AG20443 (cell line): ENCODE measurements around the gene GALNT18.

Source experiments
- DNase-seq: peaks from one replicate; pipeline ENCODE4 v3.0.0; 2012; ENCODE audit warnings: low spot score, mixed read lengths

GALNT18 gene

GRCh38 chr11:11237070-11237832 is 384.6 kb downstream of the GALNT18 start:
- no peak for DNase-seq

DNA sequence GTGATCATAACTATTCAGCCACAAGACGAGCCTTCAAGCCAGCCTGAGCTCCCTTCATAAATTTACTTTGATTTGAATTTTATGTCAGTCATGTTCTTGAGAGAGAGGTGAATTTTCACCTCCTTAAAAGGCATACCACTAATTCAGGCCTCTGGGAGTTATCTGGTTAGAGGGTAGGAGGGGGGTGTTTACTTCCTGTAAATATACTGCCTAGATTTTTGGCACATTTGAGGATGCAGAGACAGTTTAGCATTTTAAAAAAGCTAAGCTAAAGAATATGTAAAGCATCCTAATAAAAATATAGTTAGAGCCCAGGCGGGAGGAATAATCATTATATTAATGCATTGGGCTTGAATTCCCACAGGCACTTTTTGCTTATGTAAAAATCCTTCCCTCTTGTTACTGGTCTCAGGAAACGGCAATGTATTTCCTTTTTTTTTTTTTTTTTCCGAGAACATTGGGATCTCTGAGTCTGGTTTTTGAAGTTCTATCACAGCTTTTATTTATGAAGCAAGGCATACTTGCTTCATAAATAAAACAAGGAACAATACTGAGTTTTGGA is 385.2 kb downstream of the GALNT18 start:
- DNase-seq: no peak

GRCh38 chr11:11231763-11232162 is 390.0 kb downstream of the GALNT18 start:
- no peak for DNase-seq

GRCh38 chr11:11230802-11231562 is 390.8 kb downstream of the GALNT18 start:
- DNase-seq: no peak

DNA sequence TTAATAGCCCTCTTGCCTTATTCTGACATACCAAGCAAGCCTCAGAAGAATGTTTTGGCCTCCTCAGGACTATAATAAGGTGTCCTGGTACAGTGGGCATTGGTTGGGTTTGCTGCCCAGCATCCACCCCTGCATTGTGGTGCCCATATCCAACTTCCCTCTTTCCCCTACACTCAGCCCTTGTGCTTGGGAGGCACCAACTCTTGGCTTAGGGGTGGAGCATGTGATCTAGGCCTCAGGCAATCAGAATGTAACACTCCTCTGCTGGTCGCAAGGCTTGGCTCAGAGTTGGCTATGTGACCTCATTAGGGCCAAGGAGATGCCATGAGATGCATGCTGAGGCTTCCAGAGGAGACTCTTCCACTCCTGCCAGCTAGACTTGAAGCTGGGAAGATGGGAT is 391.7 kb downstream of the GALNT18 start:
- DNase-seq: no peak

DNA sequence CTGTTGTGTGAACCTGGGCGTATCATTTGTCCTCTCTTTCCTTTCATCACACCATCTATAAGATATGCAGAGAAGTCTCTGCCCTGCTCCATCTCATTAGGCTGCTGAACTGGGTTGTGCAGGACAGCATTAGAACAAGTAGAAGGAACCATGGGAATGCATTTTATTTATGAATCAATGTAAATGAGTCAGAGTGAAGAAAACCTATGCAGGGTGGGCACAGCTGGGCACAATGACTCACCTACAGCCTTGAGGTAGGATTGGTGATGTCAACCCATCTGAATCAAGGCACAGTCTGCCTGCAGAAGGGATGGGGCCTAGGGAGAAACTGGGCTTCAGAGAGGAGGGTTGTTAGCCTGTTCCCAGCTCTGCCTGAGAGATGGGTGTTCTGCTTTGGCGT is 392.2 kb downstream of the GALNT18 start:
- no peak for DNase-seq

DNA sequence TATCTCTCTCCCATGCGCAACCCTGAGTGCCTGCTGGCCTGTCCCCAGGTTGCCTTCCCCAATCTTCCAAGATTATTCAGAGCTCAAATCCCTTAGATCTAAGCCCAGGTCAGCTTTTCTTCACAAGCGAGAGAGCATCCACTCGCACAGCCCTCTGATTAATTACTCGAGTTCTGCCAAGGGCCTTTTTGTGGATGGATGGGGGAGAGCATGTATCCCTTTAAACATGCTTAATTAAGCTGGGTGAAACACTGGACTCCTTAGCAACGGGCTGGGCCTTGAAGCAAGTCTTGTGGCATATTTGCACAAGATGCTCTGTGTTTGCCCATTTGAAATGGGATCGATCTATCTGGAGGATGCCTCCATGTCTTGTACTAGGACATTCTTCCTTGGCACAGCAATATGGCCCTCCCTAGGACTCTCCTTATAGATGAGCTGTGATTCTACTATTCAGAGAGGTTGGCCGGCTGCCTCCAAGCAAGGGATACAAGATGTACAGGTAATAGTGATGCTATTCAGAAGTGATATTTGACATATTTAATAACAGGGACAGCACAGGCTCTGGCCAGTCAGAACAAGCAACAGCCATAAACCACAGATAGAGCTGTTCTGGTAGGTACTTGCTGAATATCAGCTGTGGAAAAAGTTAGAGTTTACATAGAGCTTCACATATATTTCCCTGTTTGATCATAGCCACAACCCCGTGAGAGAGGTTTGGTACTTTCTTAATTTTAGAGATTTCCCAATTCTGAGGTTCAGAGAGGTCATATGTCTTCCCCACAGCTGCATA is 394.3 kb downstream of the GALNT18 start:
- DNase-seq: no peak
